ENCODE data around the gene SMC6. TPM values are rescaled to one million over a fixed set of nuclear protein-coding genes. Genes with fewer than 3 reads are reported as not detected.

Gene SMC6
- total RNA-seq, 2 donors from 2014 or later: 19.9 to 30.4 TPM

- no peak for DNase-seq (ENCODE audit: low spot score)
- no peaks in the 10 kb centered on the region for H3K36me3 Mint-ChIP-seq
- ATAC-seq: no peak
- H3K27me3 Mint-ChIP-seq: peaks cover 29 to 41% of the 10 kb centered on the region in 2 donors
- H3K4me1 Mint-ChIP-seq (ENCODE audit: low read depth in 2 of 2): peaks cover 0 to 2% of the 10 kb centered on the region in 2 donors
- H3K9me3 Mint-ChIP-seq: no peaks in the 10 kb centered on the region
- no peak overlapping the region for H3K27ac Mint-ChIP-seq
- no peak overlapping the region for H3K4me3 Mint-ChIP-seq
Observed at GRCh38 chr2:17790536-17790935, 36.9 kb upstream of the SMC6 start.

DNA sequence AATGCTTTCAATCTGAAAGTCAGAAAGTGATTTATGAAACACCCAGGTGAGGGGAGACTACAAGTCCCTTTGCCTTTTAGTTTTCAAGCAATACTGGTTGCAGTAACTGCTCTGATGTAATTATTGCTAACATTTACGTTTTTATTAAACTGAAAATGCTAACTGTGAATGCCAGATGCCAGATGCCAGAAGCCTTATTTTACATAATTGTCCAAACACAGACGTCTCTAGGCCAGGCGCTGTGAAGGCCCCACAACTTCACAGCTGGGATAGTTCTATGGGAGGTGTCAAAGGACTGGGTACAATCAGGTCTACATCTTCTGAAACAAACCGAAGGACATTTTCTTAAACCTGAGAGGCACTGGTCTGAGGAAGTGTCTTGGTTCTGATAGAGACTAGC is 35.2 kb upstream of the SMC6 start:
- no peaks in the 10 kb centered on the region for H3K9me3 Mint-ChIP-seq
- H3K4me3 Mint-ChIP-seq: no peak overlapping the region

DNA sequence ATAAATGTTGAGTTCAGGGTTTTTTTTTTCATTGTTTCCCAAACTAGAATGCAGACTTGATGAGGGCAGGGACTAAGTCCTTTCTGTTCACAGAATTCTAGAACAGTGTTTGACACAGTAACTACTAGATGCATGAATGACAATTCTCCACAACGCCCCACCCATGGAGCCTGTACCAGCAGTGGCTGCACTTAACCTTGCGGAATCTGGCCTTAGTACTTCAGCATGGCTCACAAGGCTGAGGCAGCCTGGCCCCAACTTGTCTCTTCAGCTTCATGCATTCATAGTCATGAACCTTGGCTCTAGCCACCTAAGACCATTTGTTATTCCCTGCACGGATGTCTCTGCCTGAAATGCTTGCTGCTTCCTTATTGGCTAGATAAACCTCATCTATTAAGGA is 33.1 kb upstream of the SMC6 start:
- no peak overlapping the region for H3K27ac Mint-ChIP-seq
- H3K36me3 Mint-ChIP-seq: no peaks in the 10 kb centered on the region

More for the DNA sequence above, 35.2 kb upstream of the SMC6 start:
- Mint-ChIP-seq H3K27me3 (peaks cover 20 to 31% of the 10 kb centered on the region in 2 donors), H3K4me1 (ENCODE audit: low read depth in 2 of 2) (peaks cover 0 to 2% of the 10 kb centered on the region in 2 donors), H3K36me3 (no peaks in the 10 kb centered on the region), H3K27ac (no peak overlapping the region)
- DNase-seq (ENCODE audit: low spot score) (no peak), ATAC-seq (no peak)

GRCh38 chr2:17781482-17781881 is 27.9 kb upstream of the SMC6 start:
- Mint-ChIP-seq H3K36me3 (peaks cover 12% of the 10 kb centered on the region), H3K4me1 (ENCODE audit: low read depth in 2 of 2) (no peaks in the 10 kb centered on the region), H3K9me3 (no peaks in the 10 kb centered on the region)

More for the DNA sequence above, 33.1 kb upstream of the SMC6 start:
- H3K4me1 Mint-ChIP-seq (ENCODE audit: low read depth in 2 of 2): no peaks in the 10 kb centered on the region
- DNase-seq (ENCODE audit: low spot score) (no peak), ATAC-seq (no peak)
- H3K4me3 Mint-ChIP-seq: no peak overlapping the region
- H3K9me3 Mint-ChIP-seq: no peaks in the 10 kb centered on the region
- peaks cover 12 to 13% of the 10 kb centered on the region in 2 donors for H3K27me3 Mint-ChIP-seq

DNA sequence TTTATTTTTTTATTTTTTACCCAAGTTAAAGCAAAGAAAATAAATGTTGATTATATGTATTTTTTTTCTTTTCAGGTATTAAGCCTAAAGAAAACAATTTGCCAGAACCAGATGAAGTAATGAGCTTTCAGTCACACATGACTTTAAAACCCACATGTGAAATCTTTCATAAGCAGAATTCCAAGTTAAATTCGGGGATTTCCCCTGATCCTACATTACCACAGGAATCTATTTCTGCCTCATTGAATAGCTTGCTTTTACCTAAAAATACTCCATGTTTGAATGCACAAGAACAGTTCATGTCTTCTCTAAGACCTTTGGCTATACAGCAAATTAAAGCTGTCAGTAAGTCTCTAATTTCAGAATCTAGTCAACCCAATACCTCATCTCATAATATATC is 26.9 kb upstream of the SMC6 start:
- Mint-ChIP-seq H3K36me3 (peaks cover 17% of the 10 kb centered on the region), H3K27me3 (no peaks in the 10 kb centered on the region), H3K9me3 (no peaks in the 10 kb centered on the region), H3K4me3 (no peak overlapping the region), H3K4me1 (ENCODE audit: low read depth in 2 of 2) (no peaks in the 10 kb centered on the region), H3K27ac (no peak overlapping the region)
- ATAC-seq (no peak), DNase-seq (ENCODE audit: low spot score) (no peak)

More at GRCh38 chr2:17781482-17781881, 27.9 kb upstream of the SMC6 start:
- ATAC-seq (no peak), DNase-seq (ENCODE audit: low spot score) (no peak)
- Mint-ChIP-seq H3K27me3 (no peaks in the 10 kb centered on the region), H3K4me3 (no peak overlapping the region), H3K27ac (no peak overlapping the region)

DNA sequence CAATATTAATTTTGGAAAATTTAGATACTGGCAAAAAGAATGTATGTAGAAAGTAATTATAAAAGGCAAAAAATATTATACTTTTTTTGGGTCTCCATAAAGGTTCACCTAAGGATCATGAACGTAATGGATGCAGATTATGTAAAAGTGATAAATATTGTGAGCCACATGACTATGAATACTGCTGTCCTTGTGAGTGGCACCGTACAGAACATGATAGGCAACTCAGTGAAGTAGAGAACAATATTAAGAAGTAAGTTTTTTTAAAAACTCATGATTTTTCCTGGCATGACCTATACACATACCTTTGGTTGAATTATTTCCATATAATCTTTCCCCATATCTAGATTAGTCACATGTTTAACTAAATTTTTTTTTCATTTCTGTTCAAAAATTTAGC is 18.9 kb upstream of the SMC6 start:
- ATAC-seq (no peak), DNase-seq (ENCODE audit: low spot score) (no peak)
- no peaks in the 10 kb centered on the region for H3K4me1 Mint-ChIP-seq (ENCODE audit: low read depth in 2 of 2)
- no peak overlapping the region for H3K4me3 Mint-ChIP-seq
- no peaks in the 10 kb centered on the region for H3K27me3 Mint-ChIP-seq
- no peak overlapping the region for H3K27ac Mint-ChIP-seq
- peaks cover 23% of the 10 kb centered on the region for H3K36me3 Mint-ChIP-seq
- no peaks in the 10 kb centered on the region for H3K9me3 Mint-ChIP-seq

DNA sequence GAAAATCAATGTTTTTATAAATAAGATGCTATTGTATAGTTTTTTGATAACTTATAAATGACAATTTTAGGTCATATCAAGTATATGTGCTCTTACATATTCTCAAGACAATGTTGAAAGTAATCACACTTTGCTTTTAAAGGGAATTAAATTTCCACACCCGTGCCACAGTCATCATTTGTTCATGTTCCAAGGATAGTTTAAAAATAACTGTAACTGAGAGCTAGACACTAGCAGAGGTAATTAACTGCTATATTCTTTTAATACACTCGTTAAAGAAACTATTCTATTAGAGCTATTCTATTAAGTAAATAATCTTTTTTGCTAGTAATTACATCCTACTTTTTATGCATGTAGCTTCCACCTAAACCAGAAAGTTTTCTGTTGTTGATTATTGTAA is 18.3 kb upstream of the SMC6 start:
- ATAC-seq (no peak), DNase-seq (ENCODE audit: low spot score) (no peak)
- Mint-ChIP-seq H3K9me3 (no peaks in the 10 kb centered on the region), H3K36me3 (peaks cover 23% of the 10 kb centered on the region), H3K27me3 (no peaks in the 10 kb centered on the region), H3K4me3 (no peak overlapping the region), H3K27ac (no peak overlapping the region), H3K4me1 (ENCODE audit: low read depth in 2 of 2) (no peaks in the 10 kb centered on the region)

- Mint-ChIP-seq H3K36me3 (peaks cover 8% of the 10 kb centered on the region), H3K4me3 (no peak overlapping the region), H3K9me3 (no peaks in the 10 kb centered on the region), H3K27ac (no peak overlapping the region), H3K27me3 (no peaks in the 10 kb centered on the region), H3K4me1 (ENCODE audit: low read depth in 2 of 2) (no peaks in the 10 kb centered on the region)
- DNase-seq (ENCODE audit: low spot score) (no peak), ATAC-seq (no peak)
Observed at GRCh38 chr2:17768894-17769293, 15.3 kb upstream of the SMC6 start.

- no peak overlapping the region for H3K4me3 Mint-ChIP-seq
- peaks cover 8% of the 10 kb centered on the region for H3K36me3 Mint-ChIP-seq
- H3K9me3 Mint-ChIP-seq: no peaks in the 10 kb centered on the region
- peaks cover 1 to 3% of the 10 kb centered on the region in 2 donors for H3K4me1 Mint-ChIP-seq (ENCODE audit: low read depth in 2 of 2)
- H3K27ac Mint-ChIP-seq: no peak overlapping the region
- ATAC-seq (no peak), DNase-seq (ENCODE audit: low spot score) (no peak)
- no peaks in the 10 kb centered on the region for H3K27me3 Mint-ChIP-seq
Observed at GRCh38 chr2:17765398-17765797, 11.8 kb upstream of the SMC6 start.

GRCh38 chr2:17763641-17764333 is 10.2 kb upstream of the SMC6 start:
- no peak overlapping the region for H3K4me3 Mint-ChIP-seq
- H3K27ac Mint-ChIP-seq: no peak overlapping the region
- no peak for ATAC-seq
- H3K27me3 Mint-ChIP-seq: no peaks in the 10 kb centered on the region
- no peak for DNase-seq (ENCODE audit: low spot score)
- H3K4me1 Mint-ChIP-seq (ENCODE audit: low read depth in 2 of 2): peaks cover 6 to 11% of the 10 kb centered on the region in 2 donors
- no peaks in the 10 kb centered on the region for H3K9me3 Mint-ChIP-seq
- H3K36me3 Mint-ChIP-seq: peaks cover 11% of the 10 kb centered on the region

DNA sequence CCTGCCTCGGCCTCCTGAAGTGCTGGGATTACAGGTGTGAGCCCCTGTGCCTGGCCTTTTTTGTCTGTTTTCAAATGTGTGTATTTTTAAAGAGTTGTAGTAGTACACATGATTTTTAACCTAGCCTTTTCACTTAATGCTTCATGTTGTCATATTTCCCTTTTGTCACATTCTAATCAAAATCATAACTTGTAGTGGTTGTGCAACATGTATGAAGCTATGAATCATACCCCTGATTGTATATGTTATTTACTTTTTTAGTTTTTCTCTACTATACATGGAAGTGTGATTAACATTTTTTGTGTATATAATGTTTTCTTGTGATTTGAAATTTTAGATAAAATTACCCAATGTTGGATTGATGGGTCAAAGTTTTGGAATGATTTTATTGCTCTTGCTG is 8.8 kb upstream of the SMC6 start:
- H3K4me1 Mint-ChIP-seq (ENCODE audit: low read depth in 2 of 2): peaks cover 6 to 11% of the 10 kb centered on the region in 2 donors
- H3K27me3 Mint-ChIP-seq: no peaks in the 10 kb centered on the region
- H3K36me3 Mint-ChIP-seq: peaks cover 11% of the 10 kb centered on the region
- H3K9me3 Mint-ChIP-seq: no peaks in the 10 kb centered on the region
- ATAC-seq: no peak
- no peak for DNase-seq (ENCODE audit: low spot score)
- no peak overlapping the region for H3K4me3 Mint-ChIP-seq
- H3K27ac Mint-ChIP-seq: no peak overlapping the region

DNA sequence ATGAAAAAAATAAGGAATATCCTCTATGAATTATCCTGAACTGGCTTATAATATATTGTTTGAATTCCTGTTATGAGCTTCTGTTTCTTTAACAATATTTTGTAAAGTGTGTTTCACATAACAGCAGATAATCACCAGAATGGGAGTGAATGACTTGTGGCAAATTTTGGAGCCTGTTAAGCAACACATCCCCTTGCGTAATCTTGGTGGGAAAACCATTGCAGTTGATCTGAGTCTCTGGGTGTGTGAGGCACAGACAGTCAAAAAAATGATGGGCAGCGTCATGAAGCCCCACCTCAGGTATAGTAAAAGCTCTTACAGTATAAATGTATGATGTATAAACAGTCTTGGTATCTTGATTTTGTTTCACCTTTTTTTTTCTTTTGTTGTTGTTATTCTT is 6.2 kb upstream of the SMC6 start:
- Mint-ChIP-seq H3K4me3 (no peak overlapping the region), H3K27ac (no peak overlapping the region), H3K36me3 (peaks cover 11% of the 10 kb centered on the region), H3K27me3 (no peaks in the 10 kb centered on the region), H3K4me1 (ENCODE audit: low read depth in 2 of 2) (peaks cover 10 to 14% of the 10 kb centered on the region in 2 donors), H3K9me3 (no peaks in the 10 kb centered on the region)
- no peak for ATAC-seq
- DNase-seq (ENCODE audit: low spot score): no peak

DNA sequence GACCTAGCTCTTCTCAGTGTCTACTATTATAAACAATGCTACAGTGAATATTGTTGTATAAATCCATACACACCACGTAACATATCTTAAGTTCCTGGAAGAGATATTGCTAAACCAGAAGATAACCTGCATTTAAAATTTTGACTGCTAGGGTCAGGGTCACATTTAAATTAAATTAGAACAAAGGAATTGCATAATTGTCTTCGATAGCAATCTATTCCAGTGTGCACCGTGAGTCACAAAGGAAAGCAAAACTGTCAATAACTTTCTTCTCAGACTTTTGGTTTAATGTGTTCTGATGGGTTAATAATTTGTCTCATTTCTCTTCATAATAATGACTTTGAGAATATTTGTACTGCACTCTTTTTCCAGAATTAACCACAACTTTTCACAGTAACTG is 4.5 kb upstream of the SMC6 start:
- no peak overlapping the region for H3K27ac Mint-ChIP-seq

DNA sequence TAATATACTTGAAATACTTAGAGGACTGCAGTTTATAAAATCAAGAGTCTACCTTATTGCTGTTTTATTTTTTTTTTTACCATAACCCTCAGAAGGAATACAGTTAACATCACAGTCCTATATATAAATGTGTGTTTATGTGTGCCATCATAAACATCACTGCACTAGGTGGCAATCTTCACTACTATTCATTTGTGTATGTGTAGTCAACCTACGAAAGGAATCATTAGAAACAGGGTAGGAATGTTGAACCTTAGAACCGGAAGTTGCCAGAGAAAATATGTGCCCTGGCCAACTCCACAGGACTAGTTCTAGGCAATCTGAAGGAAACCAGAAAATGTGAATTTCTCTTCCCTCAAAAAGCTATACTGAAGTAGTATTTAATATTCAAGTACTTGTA is 3.7 kb upstream of the SMC6 start:
- no peak for ATAC-seq
- Mint-ChIP-seq H3K27ac (no peak overlapping the region), H3K9me3 (no peaks in the 10 kb centered on the region), H3K27me3 (no peaks in the 10 kb centered on the region), H3K4me3 (no peak overlapping the region), H3K4me1 (ENCODE audit: low read depth in 2 of 2) (peaks cover 17 to 26% of the 10 kb centered on the region in 2 donors), H3K36me3 (peaks cover 6% of the 10 kb centered on the region)
- no peak for DNase-seq (ENCODE audit: low spot score)

More for the DNA sequence above, 4.5 kb upstream of the SMC6 start:
- no peaks in the 10 kb centered on the region for H3K9me3 Mint-ChIP-seq
- H3K4me1 Mint-ChIP-seq (ENCODE audit: low read depth in 2 of 2): peaks cover 10 to 19% of the 10 kb centered on the region in 2 donors
- no peak overlapping the region for H3K4me3 Mint-ChIP-seq
- DNase-seq (ENCODE audit: low spot score): no peak
- ATAC-seq: no peak
- H3K27me3 Mint-ChIP-seq: no peaks in the 10 kb centered on the region
- peaks cover 6% of the 10 kb centered on the region for H3K36me3 Mint-ChIP-seq

DNA sequence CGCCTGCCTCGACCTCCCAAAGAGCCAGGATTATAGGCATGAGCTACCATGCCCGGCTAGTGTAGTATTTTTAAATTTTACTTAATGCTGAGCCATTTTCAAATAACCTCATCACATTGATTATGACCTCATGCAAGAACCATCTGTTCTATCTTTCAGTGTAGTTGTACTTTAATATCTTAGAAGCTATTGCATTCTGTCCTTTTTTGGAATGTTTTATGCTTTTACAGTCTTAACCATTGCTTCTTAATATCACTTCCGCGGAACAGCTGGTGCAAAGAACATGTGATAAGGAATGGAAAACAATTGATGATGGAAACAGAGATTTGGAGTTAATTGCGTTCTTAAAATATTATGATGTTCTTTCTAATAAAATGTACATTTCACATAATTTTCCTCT is 3.1 kb upstream of the SMC6 start:
- H3K9me3 Mint-ChIP-seq: no peaks in the 10 kb centered on the region
- H3K4me3 Mint-ChIP-seq: no peak overlapping the region
- H3K27me3 Mint-ChIP-seq: no peaks in the 10 kb centered on the region
- DNase-seq (ENCODE audit: low spot score) (no peak), ATAC-seq (no peak)
- peaks cover 6% of the 10 kb centered on the region for H3K36me3 Mint-ChIP-seq
- H3K4me1 Mint-ChIP-seq (ENCODE audit: low read depth in 2 of 2): peaks cover 20 to 32% of the 10 kb centered on the region in 2 donors
- no peak overlapping the region for H3K27ac Mint-ChIP-seq
